ENCODE data around the gene TERT. TPM values are rescaled to one million over a fixed set of nuclear protein-coding genes. Genes with fewer than 3 reads are reported as not detected.
"Not testable (repeated sequence)": the region's sequence is repeated elsewhere in the genome, so short reads cannot be mapped to it uniquely, and the experiment has no call there.

Gene TERT
- total and polyA plus RNA-seq, 8 donors, result 0.09 to 0.35 (median 0.14) TPM

DNA sequence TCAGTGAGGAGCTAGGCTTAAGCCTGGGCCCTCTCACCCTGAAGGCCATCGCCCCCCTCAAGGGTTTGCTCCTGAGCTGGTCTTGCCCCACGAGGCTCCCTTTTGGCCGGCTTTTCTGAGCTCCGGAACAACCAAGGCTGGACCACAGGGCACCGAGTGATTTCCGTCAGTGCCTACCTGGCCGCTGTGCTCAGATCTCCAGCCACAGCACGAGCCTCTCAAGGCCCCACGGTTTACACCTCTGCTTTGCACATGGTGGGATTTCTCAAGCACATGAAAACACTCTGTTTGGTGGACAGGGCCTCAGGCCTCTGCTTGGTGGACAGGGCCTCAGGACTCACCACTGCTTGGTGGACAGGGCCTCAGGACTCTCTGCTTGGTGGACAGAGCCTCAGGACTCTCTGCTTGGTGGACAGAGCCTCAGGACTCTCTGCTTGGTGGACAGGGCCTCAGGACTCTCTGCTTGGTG lies 34.3 kb upstream of the TERT start:
- DNase-seq (peak in 1 of 4 donors; percentile 59), ATAC-seq (no peak)
- Histone ChIP-seq H3K9me3 (no peaks in the 10 kb centered on the region), H3K4me1 (peaks cover 0 to 3% of the 10 kb centered on the region in 2 donors), H3K36me3 (peaks cover 0 to 63% of the 10 kb centered on the region in 2 donors), H3K27me3 (no peaks in the 10 kb centered on the region), H3K4me3 (no peak overlapping the region), H3K27ac (no peak overlapping the region)
- TF ChIP-seq, protein P1, sequence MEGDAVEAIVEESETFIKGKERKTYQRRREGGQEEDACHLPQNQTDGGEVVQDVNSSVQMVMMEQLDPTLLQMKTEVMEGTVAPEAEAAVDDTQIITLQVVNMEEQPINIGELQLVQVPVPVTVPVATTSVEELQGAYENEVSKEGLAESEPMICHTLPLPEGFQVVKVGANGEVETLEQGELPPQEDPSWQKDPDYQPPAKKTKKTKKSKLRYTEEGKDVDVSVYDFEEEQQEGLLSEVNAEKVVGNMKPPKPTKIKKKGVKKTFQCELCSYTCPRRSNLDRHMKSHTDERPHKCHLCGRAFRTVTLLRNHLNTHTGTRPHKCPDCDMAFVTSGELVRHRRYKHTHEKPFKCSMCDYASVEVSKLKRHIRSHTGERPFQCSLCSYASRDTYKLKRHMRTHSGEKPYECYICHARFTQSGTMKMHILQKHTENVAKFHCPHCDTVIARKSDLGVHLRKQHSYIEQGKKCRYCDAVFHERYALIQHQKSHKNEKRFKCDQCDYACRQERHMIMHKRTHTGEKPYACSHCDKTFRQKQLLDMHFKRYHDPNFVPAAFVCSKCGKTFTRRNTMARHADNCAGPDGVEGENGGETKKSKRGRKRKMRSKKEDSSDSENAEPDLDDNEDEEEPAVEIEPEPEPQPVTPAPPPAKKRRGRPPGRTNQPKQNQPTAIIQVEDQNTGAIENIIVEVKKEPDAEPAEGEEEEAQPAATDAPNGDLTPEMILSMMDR (IDR thresholded peaks at IDR 0.05), result no peak
- intact Hi-C loops (cut with DNase I), result no loop called here

GRCh38 chr5:1328237-1329110 lies 33.6 kb upstream of the TERT start:
- H3K4me3 ChIP-seq; ATAC-seq; H3K9me3 ChIP-seq; H3K27ac ChIP-seq; H3K27me3 ChIP-seq; DNase-seq; H3K4me1 ChIP-seq; intact Hi-C loops (cut with DNase I): not testable (repeated sequence)
- peaks cover 0 to 63% of the 10 kb centered on the region in 2 donors for H3K36me3 ChIP-seq

DNA sequence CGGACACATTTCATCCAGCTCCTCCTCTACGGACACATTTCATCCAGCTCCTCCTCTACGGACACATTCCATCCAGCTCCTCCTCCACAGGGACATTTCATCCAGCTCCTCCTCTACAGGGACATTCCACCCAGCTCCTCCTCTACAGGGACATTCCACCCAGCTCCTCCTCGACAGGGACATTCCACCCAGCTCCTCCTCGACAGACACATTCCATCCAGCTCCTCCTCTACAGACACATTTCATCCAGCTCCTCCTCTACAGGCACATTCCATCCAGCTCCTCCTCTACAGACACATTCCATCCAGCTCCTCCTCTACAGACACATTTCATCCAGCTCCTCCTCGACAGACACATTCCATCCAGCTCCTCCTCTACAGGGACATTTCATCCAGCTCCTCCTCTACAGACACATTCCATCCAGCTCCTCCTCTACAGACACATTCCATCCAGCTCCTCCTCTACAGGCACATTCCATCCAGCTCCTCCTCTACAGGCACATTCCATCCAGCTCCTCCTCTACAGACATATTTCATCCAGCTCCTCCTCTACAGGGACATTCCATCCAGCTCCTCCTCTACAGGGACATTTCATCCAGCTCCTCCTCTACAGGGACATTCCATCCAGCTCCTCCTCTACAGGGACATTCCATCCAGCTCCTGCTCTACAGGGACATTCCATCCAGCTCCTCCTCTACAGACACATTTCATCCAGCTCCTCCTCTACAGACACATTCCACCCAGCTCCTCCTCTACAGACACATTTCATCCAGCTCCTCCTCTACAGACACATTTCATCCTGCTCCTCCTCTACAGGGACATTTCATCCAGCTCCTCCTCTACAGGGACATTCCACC lies 32.3 kb upstream of the TERT start:
- H3K27ac ChIP-seq; intact Hi-C loops (cut with DNase I): not testable (repeated sequence)
- DNase-seq, result peak in 1 of 4 donors; percentile 5

DNA sequence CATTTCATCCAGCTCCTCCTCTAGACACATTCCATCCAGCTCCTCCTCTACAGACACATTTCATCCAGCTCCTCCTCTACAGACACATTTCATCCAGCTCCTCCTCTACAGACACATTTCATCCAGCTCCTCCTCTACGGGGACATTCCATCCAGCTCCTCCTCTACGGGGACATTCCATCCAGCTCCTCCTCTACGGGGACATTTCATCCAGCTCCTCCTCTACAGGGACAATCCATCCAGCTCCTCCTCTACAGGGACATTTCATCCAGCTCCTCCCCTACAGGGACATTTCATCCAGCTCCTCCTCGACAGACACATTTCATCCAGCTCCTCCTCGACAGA lies 31.6 kb upstream of the TERT start:
- intact Hi-C loops (cut with DNase I), result not testable (repeated sequence)

More for the DNA sequence above, 32.3 kb upstream of the TERT start:
- not testable (repeated sequence) for H3K9me3 ChIP-seq, ATAC-seq, H3K27me3 ChIP-seq, H3K4me1 ChIP-seq, H3K4me3 ChIP-seq
- peaks cover 0 to 70% of the 10 kb centered on the region in 2 donors for H3K36me3 ChIP-seq

GRCh38 chr5:1325870-1326531 lies 31.1 kb upstream of the TERT start:
- H3K36me3 ChIP-seq, result peaks cover 0 to 70% of the 10 kb centered on the region in 2 donors

More for the DNA sequence above, 31.6 kb upstream of the TERT start:
- not testable (repeated sequence) for ATAC-seq, H3K4me3 ChIP-seq, H3K4me1 ChIP-seq, H3K9me3 ChIP-seq, H3K27ac ChIP-seq, H3K27me3 ChIP-seq
- peaks cover 0 to 70% of the 10 kb centered on the region in 2 donors for H3K36me3 ChIP-seq
- DNase-seq, result peak in 1 of 4 donors; percentile 2

DNA sequence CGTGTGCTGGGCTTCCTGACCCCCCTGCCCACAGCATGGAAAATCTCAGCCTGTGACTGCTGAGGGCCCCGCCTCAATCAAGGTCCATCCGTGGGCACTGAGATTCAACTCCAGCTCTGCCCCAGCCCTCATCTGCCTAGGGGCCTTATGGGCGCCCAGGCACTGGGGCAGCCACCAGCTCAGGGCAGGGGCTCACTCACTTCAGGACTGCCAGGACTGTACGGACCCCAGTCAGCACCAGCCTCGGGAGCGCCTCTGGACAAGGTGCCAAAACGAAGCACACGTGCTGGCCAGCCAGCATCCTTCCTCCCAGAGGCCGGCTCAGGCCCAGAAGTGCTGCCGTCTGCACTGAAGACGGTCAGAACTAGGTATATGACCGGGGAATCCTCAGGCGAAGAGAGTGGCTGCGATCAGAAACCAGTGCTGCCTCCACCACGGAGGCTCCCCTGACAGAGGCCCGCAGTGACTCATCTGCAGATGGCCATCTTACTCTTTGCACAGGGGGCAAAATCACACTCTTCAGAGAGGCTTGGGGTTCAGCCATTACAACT lies 30.4 kb upstream of the TERT start:
- Histone ChIP-seq H3K4me1 (no peaks in the 10 kb centered on the region), H3K36me3 (peaks cover 0 to 70% of the 10 kb centered on the region in 2 donors), H3K4me3 (no peak overlapping the region), H3K9me3 (no peaks in the 10 kb centered on the region), H3K27me3 (no peaks in the 10 kb centered on the region), H3K27ac (no peak overlapping the region)
- TF ChIP-seq, protein P1 (IDR thresholded peaks at IDR 0.05), result no peak
- intact Hi-C loops (cut with DNase I), result no loop called here
- ATAC-seq (peak; percentile 10), DNase-seq (peak in 2 of 4 donors; percentile 26 to 76)

More at GRCh38 chr5:1325870-1326531, 31.1 kb upstream of the TERT start:
- Histone ChIP-seq H3K9me3 (no peaks in the 10 kb centered on the region), H3K4me3 (no peak overlapping the region), H3K27ac (no peak overlapping the region), H3K27me3 (no peaks in the 10 kb centered on the region), H3K4me1 (no peaks in the 10 kb centered on the region)
- peak in 2 of 4 donors; percentile 30 to 67 for DNase-seq
- intact Hi-C loops (cut with DNase I), result no loop called here
- TF ChIP-seq, protein P1 (IDR thresholded peaks at IDR 0.05), result no peak
- ATAC-seq, result no peak

Measured in left lung (tissue), 10 donors.